HepG2 (cell line): ENCODE measurements around the gene KRTAP5-10. TPM values are rescaled to one million over a fixed set of nuclear protein-coding genes. Genes with fewer than 3 reads are reported as not detected.

Experiments used
- ATAC-seq: fragments of 200-7000 bp; cut with Tn5 transposase; 3 replicates; pipeline ENCODE4 v1.9.1; 2020; ENCODE audit warnings: mild to moderate bottlenecking, moderate library complexity
- BruUV-seq: library from RNA; stranded (reverse); fragments of 400-500 nt; replicated peaks from 2 replicates; lab custom pipeline; 2021; lab: Mats Ljungman, UMichigan
- CTCF ChIA-PET: fragments of 300-600 bp; formaldehyde crosslinking; extraction: SDS; loops from one replicate; lab custom pipeline; 2021; ENCODE audit warnings: low total read pairs, inconsistent platforms, low intra/inter-chr PET ratio; lab: Yijun Ruan, JAX
- POLR2A ChIA-PET: fragments of 350-600 bp; sonication (Branson Sonifier 250); formaldehyde crosslinking; loops from one replicate; lab custom pipeline; 2020; ENCODE audit warnings: antibody characterized with exemption, inconsistent platforms; lab: Yijun Ruan, JAX
- DNase-seq: peaks from one replicate; pipeline ENCODE4 v3.0.0-alpha.2; 2015; ENCODE audit warnings: low spot score
- FAIRE-seq: peaks from 3 replicates; lab custom pipeline; 2011; peaks lifted over from hg19 to GRCh38; lab: Jason Lieb, UNC
- H2AFZ ChIP-seq: one replicate; pipeline ENCODE4 v1.6.1; 2011; ENCODE audit warnings: low read length, inconsistent platforms
- H3K27ac ChIP-seq: fragments of 300-600 bp; 3 replicates; pipeline ENCODE4 v1.8.0; 2011; ENCODE audit warnings: mixed run types, mild to moderate bottlenecking, mixed read lengths, low read length, inconsistent platforms; ENCODE audit not compliant: insufficient read depth; ENCODE audit errors: extremely low read length
- H3K27me3 ChIP-seq, 2 experiments: fragments of 200-600 bp in 1 of 2; 2 replicates in 1 of 2; 3 replicates in 1 of 2; pipeline versions ENCODE4 v1.6.0 to v1.8.0; 2011; ENCODE audit warnings: low read length in 2 of 2, mild to moderate bottlenecking in 2 of 2, moderate library complexity in 2 of 2, inconsistent platforms in 1 of 2; ENCODE audit not compliant: insufficient read depth in 2 of 2, control insufficient read depth in 1 of 2
- H3K36me3 ChIP-seq, 2 experiments: fragments of 200-600 bp in 1 of 2; replicated peaks in 1 of 2; 2 replicates in 1 of 2; 3 replicates in 1 of 2; pipeline versions ENCODE4 v1.5.1 to v1.8.0; 2011; ENCODE audit warnings: low read length in 2 of 2, inconsistent platforms in 1 of 2; ENCODE audit not compliant: insufficient read depth in 2 of 2, control insufficient read depth in 1 of 2
- H3K4me1 ChIP-seq: 2 replicates; pipeline ENCODE4 v1.5.1; 2012; ENCODE audit warnings: low read length, inconsistent platforms; ENCODE audit not compliant: insufficient read depth
- H3K4me2 ChIP-seq: 2 replicates; pipeline ENCODE4 v1.6.0; 2011; ENCODE audit warnings: low read depth, low read length, inconsistent platforms
- H3K4me3 ChIP-seq, 3 experiments: fragments of 200-600 bp in 1 of 3; sonication (generic), shearing (Covaris generic) in 1 of 3; replicated peaks in 1 of 3; 2 replicates each; pipeline ENCODE4 v1.5.1; 2011 to 2016; ENCODE audit warnings: low read length in 3 of 3, inconsistent platforms in 2 of 3, low read depth in 2 of 3, mild to moderate bottlenecking in 2 of 3, control low read depth in 1 of 3, mixed read lengths in 1 of 3; ENCODE audit not compliant: insufficient read depth in 1 of 3
- H3K79me2 ChIP-seq: one replicate; pipeline ENCODE4 v1.6.1; 2011; ENCODE audit warnings: low read length, inconsistent platforms; ENCODE audit not compliant: insufficient read depth
- H3K9ac ChIP-seq: 2 replicates; pipeline ENCODE4 v1.6.0; 2011; ENCODE audit warnings: mild to moderate bottlenecking, low read depth, low read length, inconsistent platforms; ENCODE audit not compliant: insufficient read depth
- H3K9me3 ChIP-seq: 2 replicates; pipeline ENCODE4 v1.5.1; 2012; ENCODE audit warnings: mild to moderate bottlenecking, low read length
- H4K20me1 ChIP-seq: 2 replicates; pipeline ENCODE4 v1.6.0; 2011; ENCODE audit warnings: inconsistent platforms, mild to moderate bottlenecking, low read length, moderate library complexity; ENCODE audit not compliant: insufficient read depth
- ATF1 ChIP-seq: IDR thresholded peaks from 2 replicates; pipeline ENCODE4 v1.6.1; 2016; ENCODE audit warnings: mild to moderate bottlenecking, control low read depth
- ATF7 ChIP-seq, 2 experiments: fragments of 450-650 bp in 1 of 2; sonication (generic) in 1 of 2; formaldehyde crosslinking in 1 of 2; IDR thresholded peaks; 2 replicates each; pipeline versions ENCODE4 v1.4.0 to v1.6.1; 2016 to 2020; ENCODE audit warnings: antibody characterized with exemption in 1 of 2, mild to moderate bottlenecking in 1 of 2, missing genetic modification reagents in 1 of 2
- ATF7-NPFF ChIP-seq: sonication (generic); formaldehyde crosslinking; IDR thresholded peaks from 2 replicates; pipeline ENCODE4 v1.8.1; 2023; ENCODE audit warnings: mild to moderate bottlenecking, low read depth, missing genetic modification reagents, moderate library complexity
- FOXJ3 ChIP-seq: sonication (generic); formaldehyde crosslinking; IDR thresholded peaks from 2 replicates; pipeline ENCODE4 v1.4.0; 2020; ENCODE audit warnings: missing genetic modification reagents, mild to moderate bottlenecking, borderline replicate concordance
- HNRNPLL ChIP-seq: fragments of 200-400 bp; formaldehyde crosslinking; IDR thresholded peaks from 2 replicates; pipeline ENCODE4 v1.6.1; 2017; ENCODE audit warnings: mild to moderate bottlenecking, low read depth, low read length; ENCODE audit not compliant: poor library complexity, severe bottlenecking
- MAZ ChIP-seq, 2 experiments: sonication (generic) in 1 of 2; formaldehyde crosslinking in 1 of 2; IDR thresholded peaks; 2 replicates each; pipeline versions ENCODE4 v1.5.0 to v1.6.1; 2012 to 2020; ENCODE audit warnings: low read depth in 2 of 2, mild to moderate bottlenecking in 2 of 2, borderline replicate concordance in 1 of 2, improper control_type of control experiment in 1 of 2, low read length in 1 of 2, missing genetic modification reagents in 1 of 2, moderate library complexity in 1 of 2
- NPAS2 ChIP-seq: sonication (generic); formaldehyde crosslinking; IDR thresholded peaks from 2 replicates; pipeline ENCODE4 v1.8.0; 2022; ENCODE audit warnings: mild to moderate bottlenecking, missing genetic modification reagents, borderline replicate concordance
- PPARG ChIP-seq: conservative IDR thresholded peaks from 2 replicates; pipeline ENCODE4 v1.6.1; 2016; ENCODE audit warnings: missing biosample characterization, missing genetic modification reagents
- SIN3B ChIP-seq: fragments of 150-350 bp; IDR thresholded peaks from 2 replicates; pipeline ENCODE4 v1.6.1; 2014; ENCODE audit warnings: low read length
- TEAD2 ChIP-seq: sonication (generic); formaldehyde crosslinking; IDR thresholded peaks from 2 replicates; pipeline ENCODE4 v1.9.0; 2021; ENCODE audit warnings: missing genetic modification reagents
- ZNF382 ChIP-seq: sonication (generic); formaldehyde crosslinking; IDR thresholded peaks from 2 replicates; pipeline ENCODE4 v1.5.0; 2020; ENCODE audit warnings: missing genetic modification reagents, mild to moderate bottlenecking, borderline replicate concordance
- WGBS: methylation state at CpG from one replicate; pipeline ENCODE4 v1.1.6; 2017; ENCODE audit warnings: low lambda C conversion rate; 5-methylcytosine and 5-hydroxymethylcytosine counted together
- in situ Hi-C: cut with HindIII; loops from 2 replicates; pipeline ENCODE4 v1.10.0; 2017; ENCODE audit warnings: low pct_unique_long_range_greater_than_20kb; ENCODE audit not compliant: extremely low pct_ligation_motif_present
- intact Hi-C: fragments of 100-400 bp; cut with micrococcal nuclease; formaldehyde crosslinking; loops from one replicate; pipeline ENCODE4 v1.10.0; 2022; ENCODE audit not compliant: unreplicated experiment
- polyA plus RNA-seq, 8 experiments: library from polyadenylated mRNA; depleted of rRNA in 3 of 8; stranded (reverse) in 7 of 8; unstranded in 1 of 8; fragments of >200 nt; fragmentation: Illumina TruSeq in 4 of 8; extraction: Trizol in 4 of 8; gene quantifications; 2 replicates each; pipeline versions ENCODE4 v1.2.1 to v1.2.3, GENCODE V29; 2011 to 2016; ENCODE audit warnings: low read depth in 4 of 8, missing spikeins in 1 of 8, mixed read lengths in 1 of 8; ENCODE audit not compliant: insufficient read depth in 1 of 8
- total RNA-seq, 5 experiments: library from RNA; depleted of rRNA; stranded (reverse); fragments of >200 nt; fragmentation: Illumina TruSeq; extraction: Trizol; gene quantifications; 2 replicates each; pipeline ENCODE4 v1.2.3, GENCODE V29; 2016; ENCODE audit warnings: low read depth in 1 of 5
- TF ChIP-seq, protein P1 (sequence below): IDR thresholded peaks from 2 replicates; pipeline ENCODE4 v1.6.1; 2012; ENCODE audit warnings: low read depth, low read length, improper control_type of control experiment

Gene KRTAP5-10
- total and polyA plus RNA-seq, 2 of the 13 experiments (the other 11 are each of a cell fraction or from before 2014, with no cell fraction given): not detected

- TF ChIP-seq FOXJ3: no peak
- no peak for TF ChIP-seq SIN3B
- TF ChIP-seq TEAD2 (CRISPR knock-in tag): no peak
- TF ChIP-seq MAZ (IDR thresholded peaks at IDR 0.05; ENCODE audit: borderline replicate concordance, low read depth, low read length): no peak
- no peak for TF ChIP-seq MAZ (CRISPR knock-in tag; IDR thresholded peaks at IDR 0.05; ENCODE audit: low read depth)
- no peak for TF ChIP-seq ZNF382 (CRISPR knock-in tag)
- TF ChIP-seq ATF7-NPFF: no peak
These were observed 15.0 kb downstream of the KRTAP5-10 start (continued) for GRCh38 chr11:71580057-71581003.

DNA sequence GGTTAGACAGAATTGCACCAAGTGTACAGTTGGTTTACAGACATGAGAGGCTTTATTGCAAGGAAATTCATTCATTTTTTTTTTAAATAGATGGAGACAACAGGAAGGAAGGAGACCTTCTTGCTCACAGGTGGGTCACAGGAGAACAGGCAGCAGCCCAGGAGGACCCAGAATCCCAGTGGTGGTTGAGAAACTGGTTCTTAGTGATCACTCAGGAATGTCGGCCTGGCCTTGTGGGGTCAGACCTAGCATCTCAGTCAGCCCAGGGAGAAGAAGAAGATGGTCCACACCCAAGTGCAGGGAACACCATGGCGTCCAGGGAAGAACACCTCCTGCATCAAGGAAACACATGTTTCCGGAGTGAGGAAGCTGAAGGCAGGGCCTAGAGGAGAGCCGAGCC is 16.5 kb downstream of the KRTAP5-10 start:
- Histone ChIP-seq H3K27ac (no peak overlapping the region), H3K4me3 (no peak overlapping the region), H3K4me2 (no peak overlapping the region), H2AFZ (no peak overlapping the region), H3K79me2 (no peaks in the 10 kb centered on the region), H3K9ac (no peak overlapping the region), H3K36me3 (no peaks in the 10 kb centered on the region), H4K20me1 (no peaks in the 10 kb centered on the region), H3K9me3 (no peaks in the 10 kb centered on the region), H3K4me1 (peaks cover 25% of the 10 kb centered on the region), H3K27me3 (peaks cover 1 to 10% of the 10 kb centered on the region in 2 experiments; a peak in 3 of 5 replicates)
- intact Hi-C loops (no loop called here), in situ Hi-C loops (no loop called here)
- WGBS: 45% methylated on average over 4 of the region's 4 CpGs
- no peak for FAIRE-seq
- ChIA-PET CTCF (no interaction called here), POLR2A (no interaction called here)
- no peak for DNase-seq
- no peak for ATAC-seq
- TF ChIP-seq PPARG (CRISPR knock-in tag): no peak
- TF ChIP-seq, protein P1, sequence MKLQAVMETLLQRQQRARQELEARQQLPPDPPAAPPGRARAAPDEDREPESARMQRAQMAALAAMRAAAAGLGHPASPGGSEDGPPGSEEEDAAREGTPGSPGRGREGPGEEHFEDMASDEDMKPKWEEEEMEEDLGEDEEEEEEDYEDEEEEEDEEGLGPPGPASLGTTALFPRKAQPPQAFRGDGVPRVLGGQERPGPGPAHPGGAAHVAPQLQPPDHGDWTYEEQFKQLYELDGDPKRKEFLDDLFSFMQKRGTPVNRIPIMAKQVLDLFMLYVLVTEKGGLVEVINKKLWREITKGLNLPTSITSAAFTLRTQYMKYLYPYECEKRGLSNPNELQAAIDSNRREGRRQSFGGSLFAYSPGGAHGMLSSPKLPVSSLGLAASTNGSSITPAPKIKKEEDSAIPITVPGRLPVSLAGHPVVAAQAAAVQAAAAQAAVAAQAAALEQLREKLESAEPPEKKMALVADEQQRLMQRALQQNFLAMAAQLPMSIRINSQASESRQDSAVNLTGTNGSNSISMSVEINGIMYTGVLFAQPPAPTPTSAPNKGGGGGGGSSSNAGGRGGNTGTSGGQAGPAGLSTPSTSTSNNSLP: no peak
- TF ChIP-seq ATF1 (CRISPR knock-in tag): no peak
- no peak for TF ChIP-seq HNRNPLL
- no peak for TF ChIP-seq NPAS2 (CRISPR knock-in tag)
- TF ChIP-seq ATF7 (IDR thresholded peaks at IDR 0.05): no peak
- TF ChIP-seq ATF7 (CRISPR knock-in tag; IDR thresholded peaks at IDR 0.05): no peak
- no TSS peak for BruUV-seq
